GM18499 (cell line): ENCODE results near the gene PVR.
"Not testable (repeated sequence)": the region's sequence is repeated elsewhere in the genome, so short reads cannot be mapped to it uniquely, and the experiment has no call there.

Experiments used
- ATAC-seq: cut with Tn5 transposase; IDR thresholded peaks from one replicate; pipeline ENCODE4 v1.9.1; 2021; ENCODE audit warnings: moderate number of reproducible peaks; ENCODE audit not compliant: insufficient read depth, unreplicated experiment

Gene PVR

DNA sequence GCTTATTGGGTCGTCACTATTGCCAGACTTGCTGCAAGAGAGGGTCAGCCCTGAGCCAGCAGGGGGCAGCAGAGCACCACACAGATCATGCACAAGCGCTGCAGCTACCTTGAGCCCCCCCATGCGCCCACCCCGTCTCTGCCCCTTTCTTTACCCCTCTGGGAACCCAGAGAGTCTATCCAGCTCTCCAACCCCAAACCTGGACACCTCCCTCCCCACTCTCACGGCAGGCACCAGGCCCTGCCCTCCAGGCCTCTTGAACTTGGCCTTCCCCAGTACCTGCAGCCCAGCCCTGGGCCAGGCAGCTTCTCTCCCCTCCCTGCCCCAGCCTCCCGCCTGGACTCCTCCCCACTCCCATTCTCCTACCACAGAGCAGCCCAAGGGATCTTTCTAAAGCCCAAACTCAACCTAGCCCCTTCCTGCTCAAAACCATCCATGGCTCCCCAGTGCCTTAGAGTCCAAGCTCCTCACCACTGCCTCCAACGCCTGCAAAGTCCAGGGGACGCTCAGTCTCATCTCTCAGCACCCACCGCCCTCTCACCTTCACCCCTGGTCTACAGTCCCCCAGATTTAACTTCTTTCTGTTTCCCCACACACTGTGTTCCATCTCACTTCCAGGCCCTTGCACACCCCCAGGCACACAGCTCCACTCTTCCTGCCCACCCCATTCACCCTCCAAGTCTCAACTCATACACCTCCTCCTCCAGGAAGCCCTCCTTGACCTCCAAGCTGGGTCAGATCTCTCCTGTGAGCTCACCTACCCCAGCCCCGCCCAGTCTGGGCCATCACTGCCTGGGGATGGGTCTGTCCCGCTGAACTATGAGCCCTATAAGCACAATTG lies 45.8 kb downstream of the PVR start:
- ATAC-seq = no peak

DNA sequence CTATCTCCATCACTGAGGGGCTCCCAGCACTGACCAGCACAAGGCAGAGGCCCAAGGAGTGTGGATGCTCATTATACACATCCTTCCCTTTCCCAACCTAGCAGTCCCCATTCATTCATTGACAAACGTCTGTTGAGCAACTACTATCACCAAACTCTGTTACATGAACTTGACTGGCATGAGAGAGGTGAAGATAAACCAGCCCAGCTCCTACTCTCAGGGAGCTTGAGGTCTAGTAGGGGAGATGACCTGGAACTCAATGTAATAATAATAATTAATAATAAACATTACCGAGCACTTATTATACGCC lies 46.4 kb downstream of the PVR start:
- no peak for ATAC-seq

DNA sequence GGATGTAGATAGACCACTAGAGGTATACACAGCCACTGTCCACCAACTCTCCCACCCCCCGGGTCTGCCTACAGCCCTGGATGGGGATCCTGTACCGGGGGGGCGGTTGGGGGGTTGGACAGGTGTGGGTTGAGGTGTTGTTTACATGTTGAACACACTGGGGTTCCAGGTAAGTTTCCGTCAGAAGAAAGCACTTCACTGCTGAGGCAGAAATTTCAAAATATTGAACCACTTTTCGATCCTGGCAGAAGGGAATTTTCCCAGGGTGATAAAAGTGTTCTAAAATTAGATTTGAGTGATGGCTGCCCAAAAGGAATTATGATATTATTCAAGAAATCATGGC lies 48.6 kb downstream of the PVR start:
- ATAC-seq = no peak

DNA sequence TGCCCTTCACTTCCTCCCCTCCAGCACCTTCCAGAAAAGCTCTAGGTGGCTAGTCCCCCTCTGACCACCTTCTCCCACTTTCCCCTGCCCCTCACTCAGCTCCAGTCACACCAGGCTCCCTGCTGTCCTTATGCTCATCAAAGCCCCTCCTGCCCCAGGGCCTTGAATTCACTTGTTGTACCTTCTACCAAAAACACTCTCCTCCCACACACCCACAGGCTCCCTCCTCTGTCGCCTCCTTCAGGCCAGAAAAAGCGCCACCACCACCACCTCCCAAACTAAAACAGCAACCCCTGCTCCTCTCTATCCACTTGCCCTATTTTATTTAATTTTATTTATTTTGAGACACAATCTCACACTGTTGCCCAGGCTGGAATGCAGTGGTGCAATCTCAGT lies 50.5 kb downstream of the PVR start:
- no peak for ATAC-seq

DNA sequence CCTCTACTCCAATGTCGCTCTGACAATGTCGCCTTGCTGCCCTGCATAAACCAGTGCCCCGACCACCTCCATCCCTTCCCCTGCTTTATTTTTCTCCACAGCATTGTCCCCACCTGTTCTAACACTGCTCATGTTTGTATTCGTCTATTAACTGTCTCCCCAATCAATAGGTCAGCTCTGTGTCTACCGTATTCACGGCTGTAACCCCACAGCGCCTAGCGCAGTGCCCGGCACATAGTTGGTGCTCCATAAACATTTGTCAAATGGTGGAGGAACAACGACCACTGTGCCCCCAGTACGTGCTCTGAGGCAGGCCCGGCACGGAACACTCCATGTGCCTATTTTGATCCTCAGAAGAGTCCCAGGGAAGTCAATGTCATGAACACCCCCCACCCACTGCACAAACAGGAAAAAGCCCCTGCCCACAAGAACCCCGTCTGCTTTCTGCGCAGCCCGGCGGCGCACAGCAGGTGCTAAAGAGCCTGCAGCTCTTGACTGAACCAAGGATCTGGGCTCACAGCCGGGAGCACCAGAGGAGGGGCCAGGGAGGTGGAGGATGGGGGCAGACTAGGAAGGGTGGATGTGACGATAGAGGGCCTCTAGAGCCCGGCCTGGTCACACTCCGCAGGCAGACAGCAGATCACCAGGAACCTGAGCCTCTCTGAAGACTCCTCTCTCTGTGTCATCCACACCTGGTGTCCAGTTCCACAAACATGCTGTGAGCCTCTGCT lies 53.4 kb downstream of the PVR start:
- no peak for ATAC-seq

DNA sequence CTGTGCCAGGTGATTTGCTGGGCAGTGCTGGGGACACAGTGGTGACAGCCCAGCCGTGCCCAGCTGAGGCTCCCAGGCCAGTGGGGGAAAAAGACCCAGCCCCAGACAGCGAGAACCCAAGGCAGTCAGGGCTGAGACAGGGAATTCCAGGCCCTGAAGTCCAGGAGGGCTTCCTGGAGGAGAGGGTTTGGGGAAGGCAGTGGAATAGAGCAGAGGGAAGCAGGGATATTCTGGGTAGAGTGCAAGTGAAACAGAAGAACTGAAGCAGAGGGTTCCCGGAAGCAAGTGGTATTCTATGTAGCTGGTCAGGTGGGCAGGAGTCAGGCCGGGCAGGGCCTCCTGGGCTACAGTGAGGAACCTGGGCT lies 53.9 kb downstream of the PVR start:
- ATAC-seq = no peak

DNA sequence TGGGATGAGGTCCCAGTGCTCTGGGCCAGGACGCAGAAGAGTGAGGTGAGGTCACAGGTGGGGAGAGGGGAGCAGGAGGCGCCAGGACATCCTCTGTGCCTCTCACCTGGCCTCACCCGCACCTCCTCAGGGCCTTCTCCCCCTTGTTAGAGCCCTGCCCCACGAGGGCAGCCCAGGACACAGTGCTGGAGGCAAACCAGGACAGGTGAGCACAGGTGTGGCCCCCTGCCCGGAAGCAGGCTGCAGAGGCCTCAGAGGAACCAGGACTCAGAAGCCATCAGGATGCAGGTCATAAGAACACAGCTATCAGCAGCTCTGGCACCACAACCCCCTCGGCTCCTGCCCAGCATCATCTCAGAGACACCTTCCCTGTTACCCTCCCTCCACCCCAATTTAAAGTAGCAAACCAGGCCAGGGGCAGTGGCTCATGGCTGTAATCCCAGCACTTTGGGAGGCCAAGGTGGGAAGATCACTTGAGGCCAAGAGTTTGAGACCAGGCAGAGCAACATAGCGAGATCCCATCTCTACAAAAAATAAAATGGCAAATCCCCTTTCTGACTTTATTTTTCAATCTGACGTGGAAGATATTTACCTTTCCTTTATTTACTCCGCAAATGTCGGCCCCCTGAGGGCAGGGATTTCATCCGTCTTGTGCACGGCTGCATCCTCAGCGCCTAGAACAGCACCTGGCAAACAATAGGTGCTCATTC lies 54.9 kb downstream of the PVR start, which contains the start of gene CEACAM16:
Gene CEACAM16 (plus strand): TSS at position 660 of the 710 bp plus-strand sequence. CDS start 2,306 bp downstream, outside the sequence.
- ATAC-seq = no peak

DNA sequence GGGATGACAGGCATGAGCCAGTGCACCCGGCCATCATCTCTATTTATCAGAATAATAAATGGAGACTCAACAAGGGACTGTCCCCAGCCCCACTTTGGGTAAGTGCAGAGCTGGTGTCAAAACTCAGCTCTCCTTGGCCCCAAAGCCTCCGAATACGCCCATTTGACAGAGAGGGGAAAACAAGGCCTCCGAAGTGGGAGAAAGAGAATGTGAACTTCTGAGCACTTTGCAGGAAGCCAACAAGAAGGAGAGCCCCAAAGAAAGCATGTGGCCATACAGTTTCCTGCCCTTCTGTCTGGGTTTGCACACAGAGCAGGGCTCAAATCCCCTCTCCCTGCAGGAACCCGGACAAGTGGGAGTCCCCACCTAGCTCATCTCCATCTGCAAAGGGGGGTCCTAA lies 56.8 kb downstream of the PVR start:
- no peak for ATAC-seq

DNA sequence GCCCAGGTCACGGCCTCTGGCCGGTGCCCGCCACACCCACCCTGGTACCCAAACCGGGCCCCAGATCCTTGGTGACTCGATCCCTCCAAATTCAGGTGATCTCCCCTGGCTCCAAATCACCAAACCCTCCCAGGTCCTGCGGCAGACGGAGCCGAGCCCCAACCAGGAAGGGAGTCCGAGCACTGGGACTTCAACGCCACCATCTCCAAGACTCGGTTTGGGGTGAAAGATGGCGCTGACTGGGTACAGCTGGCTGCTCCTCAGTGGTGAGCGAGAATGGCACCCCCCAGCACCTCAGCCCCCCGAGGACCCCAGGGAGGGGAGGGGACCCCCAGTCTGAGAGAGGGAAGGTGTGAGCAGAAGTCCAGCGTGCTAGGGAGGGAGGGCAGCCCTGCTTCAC lies 57.5 kb downstream of the PVR start:
- ATAC-seq = no peak

DNA sequence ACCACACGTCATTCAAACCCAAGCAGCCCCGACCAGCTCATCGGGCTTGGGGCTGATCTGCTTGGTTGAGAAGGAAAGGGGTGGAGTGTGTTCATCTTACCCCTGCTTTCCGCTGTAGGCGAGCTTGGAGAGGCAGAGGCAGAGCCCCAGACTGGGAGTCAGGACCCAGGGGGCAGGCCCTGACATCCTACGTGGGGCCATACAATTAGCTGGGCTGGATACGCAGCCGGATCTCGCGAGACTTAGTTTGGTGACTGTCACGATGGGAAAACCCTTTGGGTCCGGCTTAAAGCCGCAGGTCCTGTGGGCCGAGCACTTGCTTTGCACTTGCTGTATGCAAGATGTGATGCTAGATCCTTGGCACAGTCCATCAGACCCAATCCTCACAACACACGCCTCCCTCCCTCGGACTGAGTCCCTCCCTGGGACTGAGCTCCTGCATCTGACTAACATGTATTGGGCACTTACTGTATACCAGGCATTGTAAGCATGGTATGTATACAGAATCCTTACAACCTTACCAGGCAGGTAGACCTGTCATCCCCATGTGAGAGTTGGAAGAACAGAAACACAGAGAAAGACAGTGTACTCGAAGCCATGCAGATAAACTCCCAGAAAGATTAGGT lies 59.0 kb downstream of the PVR start:
- ATAC-seq = no peak

DNA sequence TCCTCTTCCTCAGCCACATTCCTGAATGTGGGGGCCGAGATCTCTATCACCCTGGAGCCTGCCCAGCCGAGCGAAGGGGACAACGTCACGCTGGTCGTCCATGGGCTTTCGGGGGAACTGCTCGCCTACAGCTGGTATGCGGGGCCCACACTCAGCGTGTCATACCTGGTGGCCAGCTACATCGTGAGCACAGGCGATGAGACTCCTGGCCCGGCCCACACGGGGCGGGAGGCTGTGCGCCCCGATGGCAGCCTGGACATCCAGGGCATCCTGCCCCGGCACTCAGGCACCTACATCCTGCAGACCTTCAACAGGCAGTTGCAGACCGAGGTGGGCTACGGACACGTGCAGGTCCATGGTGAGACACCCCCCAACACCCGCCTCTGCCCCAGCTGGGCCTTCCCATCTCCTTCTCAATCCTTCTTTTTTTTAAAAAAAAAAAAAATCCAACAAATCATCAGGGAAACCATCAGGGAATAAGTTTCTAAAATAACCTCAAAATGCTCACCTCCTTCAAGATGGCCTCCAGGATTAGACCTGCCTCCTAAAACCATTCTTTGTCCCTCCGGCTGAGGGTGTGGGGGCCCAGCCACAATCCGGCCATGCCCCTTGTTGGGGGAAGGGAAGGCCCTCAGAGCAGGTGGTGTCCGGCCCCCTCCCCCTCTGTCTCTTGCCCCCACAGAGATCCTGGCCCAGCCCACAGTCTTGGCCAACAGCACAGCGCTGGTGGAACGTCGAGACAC lies 59.8 kb downstream of the PVR start:
- no peak for ATAC-seq

DNA sequence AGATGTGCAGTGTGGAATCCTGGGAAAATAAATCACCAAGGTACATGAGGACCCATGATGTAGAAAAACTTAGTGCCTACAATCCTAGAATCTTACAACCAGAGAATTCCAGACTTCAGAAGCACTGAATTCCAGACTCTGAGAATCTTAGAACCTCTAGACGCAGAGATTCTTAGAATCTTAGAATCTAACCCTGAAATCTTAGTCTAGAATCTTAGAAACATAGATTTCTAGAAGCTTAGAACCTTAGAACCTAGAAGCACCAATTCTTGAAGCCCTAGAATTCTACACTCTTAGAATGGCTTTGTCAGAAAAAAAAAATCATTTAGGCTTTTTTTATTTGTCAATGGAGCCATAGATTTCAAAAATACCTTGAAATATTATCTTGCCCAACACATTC lies 61.3 kb downstream of the PVR start:
- ATAC-seq = no peak

DNA sequence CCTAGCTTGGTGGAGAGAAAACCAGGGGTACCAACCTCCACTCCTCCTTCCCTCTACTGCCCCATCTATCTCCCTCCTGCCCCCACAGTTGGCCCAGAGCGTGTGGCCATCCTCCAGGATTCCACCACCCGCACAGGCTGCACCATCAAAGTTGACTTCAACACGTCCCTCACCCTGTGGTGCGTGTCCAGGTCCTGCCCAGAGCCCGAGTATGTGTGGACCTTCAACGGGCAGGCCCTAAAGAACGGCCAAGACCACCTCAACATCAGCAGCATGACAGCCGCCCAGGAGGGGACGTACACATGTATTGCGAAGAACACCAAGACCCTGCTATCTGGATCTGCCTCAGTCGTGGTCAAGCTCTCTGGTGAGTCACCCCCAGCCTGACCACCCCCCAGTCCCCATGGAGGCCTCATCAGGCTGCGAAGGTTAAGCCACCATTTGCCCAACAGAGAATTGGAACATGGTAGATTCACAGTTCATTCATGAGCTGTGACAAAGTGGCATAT lies 61.8 kb downstream of the PVR start:
- no peak for ATAC-seq

DNA sequence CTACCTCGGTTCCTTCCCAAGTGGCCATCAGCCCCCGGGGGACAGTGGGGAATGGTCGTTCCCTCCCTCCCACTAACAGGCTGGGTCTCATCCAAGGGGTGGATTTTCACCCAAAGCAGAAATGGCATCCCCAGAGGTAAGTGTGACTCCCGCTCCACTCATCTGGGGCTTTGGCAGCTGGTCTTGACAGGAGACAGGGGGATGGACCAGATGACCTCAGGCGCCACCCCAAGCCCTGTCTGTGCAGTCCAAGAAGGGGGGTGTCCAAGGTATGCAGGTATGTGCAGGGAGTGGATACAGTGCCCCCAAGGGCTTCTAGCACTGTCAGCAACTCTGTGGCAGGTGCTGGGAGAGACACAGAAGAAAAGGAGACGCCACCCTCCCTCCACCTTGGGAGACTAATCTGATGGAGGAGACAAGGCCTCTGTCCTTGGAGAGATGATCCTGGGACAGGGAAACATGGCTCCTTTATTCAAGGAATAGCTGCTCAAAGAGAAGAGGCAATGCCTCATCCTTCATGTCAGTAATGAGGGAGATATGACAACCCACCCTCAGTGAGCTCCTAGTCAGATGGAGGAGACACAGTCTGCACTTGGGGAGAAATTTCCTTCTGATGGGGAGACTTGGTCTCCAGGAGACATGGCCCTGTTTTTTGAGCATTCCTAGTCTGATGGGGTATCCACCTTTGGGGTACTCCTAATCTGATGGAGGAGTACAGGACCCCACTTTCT lies 63.0 kb downstream of the PVR start:
- no peak for ATAC-seq

DNA sequence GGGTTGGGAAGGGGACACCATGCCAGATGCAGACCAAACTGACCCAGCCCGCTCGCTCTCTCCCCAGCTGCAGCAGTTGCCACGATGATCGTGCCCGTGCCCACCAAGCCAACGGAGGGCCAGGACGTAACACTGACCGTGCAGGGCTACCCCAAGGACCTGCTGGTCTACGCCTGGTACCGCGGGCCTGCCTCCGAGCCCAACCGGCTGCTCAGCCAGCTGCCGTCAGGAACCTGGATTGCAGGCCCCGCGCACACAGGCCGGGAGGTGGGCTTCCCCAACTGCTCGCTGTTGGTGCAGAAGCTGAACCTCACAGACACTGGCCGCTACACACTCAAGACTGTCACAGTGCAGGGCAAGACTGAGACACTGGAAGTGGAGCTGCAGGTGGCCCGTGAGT lies 64.1 kb downstream of the PVR start:
- ATAC-seq = no peak

DNA sequence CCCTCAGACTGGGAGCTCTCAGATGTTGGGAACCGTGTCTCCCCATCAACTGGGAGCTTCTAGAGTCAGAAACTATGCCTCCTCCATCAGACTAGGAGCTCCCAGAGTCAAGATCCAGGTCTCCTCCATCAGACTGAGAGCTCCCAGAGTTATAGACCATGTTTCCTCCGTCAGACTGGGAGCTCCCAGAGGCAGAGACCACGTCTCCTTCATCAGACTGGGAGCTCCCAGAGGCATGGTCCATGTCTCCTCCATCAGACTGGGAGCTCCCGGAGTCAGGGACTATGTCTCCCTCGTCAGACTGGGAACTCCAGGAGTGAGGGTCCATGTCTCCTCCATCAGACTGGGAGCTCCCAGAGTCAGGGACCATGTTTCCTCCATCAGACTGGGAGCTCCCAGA lies 65.2 kb downstream of the PVR start:
- no peak for ATAC-seq

DNA sequence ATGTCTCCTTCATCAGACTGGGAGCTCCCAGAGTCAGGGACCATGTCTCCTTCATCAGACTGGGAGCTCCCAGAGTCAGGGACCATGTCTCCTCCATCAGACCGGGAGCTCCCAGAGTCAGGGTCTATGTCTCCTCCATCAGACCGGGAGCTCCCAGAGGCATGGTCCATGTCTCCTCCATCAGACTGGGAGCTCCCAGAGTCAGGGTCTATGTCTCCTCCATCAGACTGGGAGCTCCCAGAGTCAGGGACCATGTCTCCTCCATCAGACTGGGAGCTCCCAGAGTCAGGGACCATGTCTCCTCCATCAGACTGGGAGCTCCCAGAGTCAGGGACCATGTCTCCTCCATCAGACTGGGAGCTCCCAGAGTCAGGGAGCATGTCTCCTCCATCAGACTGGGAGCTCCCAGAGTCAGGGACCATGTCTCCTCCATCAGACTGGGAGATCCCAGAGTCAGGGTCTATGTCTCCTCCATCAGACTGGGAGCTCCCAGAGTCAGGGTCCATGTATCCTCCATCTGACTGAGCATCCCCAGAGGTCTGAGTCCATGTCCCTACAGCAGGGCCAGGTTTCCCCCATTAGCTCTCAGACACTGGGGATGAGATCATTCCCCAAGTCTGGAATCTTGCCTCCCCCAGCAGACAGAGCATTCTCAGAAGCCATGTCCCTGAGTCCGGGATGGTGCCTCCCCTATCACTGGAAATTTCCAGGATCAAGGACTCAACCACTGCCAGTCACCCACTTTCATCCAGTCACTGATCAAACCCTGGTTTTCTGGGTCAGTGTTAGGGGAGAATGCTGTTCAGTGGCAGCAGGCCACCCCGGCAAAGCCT lies 65.9 kb downstream of the PVR start:
- not testable (repeated sequence) for ATAC-seq

DNA sequence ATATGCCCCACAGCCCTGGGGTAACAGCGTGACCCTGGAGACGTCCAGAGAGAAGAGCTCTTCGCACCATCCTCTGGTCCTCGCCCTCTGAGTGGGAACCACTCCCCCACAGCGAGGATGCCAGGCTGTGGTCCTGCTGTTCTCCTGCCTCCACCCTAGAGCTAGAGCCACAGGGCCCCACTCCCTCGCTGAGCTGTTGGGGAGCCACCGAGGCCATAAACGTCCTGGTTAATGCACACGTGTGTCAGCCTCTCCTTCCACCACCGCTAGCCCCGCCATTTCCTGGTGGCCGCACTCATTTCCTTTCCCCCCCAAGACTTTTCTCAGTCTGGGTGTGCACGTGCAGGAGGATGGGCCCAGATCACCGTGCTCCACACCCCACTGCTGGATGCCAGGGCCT lies 66.8 kb downstream of the PVR start:
- no peak for ATAC-seq
